ENCODE measurements around the gene LLGL2.

DNA sequence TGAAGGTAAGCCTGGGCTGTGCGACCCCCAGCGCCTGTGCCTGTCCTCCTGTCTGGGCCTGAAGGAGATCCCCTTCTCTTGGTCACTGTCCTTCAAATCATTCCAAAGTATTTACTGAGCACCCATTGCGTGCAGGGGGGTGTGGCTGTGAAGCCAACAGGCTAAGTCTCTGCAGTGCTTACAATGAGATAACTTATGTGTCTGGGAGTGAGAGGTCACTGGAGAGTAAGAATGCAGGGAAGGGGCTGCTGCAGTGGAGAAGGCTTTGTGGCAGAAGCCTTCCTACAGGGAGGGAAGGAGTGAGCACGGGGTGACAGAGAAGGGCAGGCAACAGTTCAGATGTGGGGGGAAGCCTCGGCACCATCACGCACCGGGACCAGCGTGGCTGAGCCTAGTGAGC lies 96.6 kb downstream of the LLGL2 start:
- TF ChIP-seq, protein P1, sequence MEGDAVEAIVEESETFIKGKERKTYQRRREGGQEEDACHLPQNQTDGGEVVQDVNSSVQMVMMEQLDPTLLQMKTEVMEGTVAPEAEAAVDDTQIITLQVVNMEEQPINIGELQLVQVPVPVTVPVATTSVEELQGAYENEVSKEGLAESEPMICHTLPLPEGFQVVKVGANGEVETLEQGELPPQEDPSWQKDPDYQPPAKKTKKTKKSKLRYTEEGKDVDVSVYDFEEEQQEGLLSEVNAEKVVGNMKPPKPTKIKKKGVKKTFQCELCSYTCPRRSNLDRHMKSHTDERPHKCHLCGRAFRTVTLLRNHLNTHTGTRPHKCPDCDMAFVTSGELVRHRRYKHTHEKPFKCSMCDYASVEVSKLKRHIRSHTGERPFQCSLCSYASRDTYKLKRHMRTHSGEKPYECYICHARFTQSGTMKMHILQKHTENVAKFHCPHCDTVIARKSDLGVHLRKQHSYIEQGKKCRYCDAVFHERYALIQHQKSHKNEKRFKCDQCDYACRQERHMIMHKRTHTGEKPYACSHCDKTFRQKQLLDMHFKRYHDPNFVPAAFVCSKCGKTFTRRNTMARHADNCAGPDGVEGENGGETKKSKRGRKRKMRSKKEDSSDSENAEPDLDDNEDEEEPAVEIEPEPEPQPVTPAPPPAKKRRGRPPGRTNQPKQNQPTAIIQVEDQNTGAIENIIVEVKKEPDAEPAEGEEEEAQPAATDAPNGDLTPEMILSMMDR (IDR thresholded peaks at IDR 0.05; ENCODE audit: low read length), result no peak
- TF ChIP-seq EZH2 (optimal IDR thresholded peaks at IDR 0.05; ENCODE audit: low read depth, low read length), result no peak
- no peak for TF ChIP-seq EZH2phosphoT487 (IDR thresholded peaks at IDR 0.05; ENCODE audit: low read length)

All from MM.1S (cell line).